Measurements from ENCODE around the gene BICRA.
A peak's percentile ranks its signal among the peaks of the same experiment; 100 is the strongest.
"Not testable (repeated sequence)": the region's sequence is repeated elsewhere in the genome, so short reads cannot be mapped to it uniquely, and the experiment has no call there.

Gene BICRA

DNA sequence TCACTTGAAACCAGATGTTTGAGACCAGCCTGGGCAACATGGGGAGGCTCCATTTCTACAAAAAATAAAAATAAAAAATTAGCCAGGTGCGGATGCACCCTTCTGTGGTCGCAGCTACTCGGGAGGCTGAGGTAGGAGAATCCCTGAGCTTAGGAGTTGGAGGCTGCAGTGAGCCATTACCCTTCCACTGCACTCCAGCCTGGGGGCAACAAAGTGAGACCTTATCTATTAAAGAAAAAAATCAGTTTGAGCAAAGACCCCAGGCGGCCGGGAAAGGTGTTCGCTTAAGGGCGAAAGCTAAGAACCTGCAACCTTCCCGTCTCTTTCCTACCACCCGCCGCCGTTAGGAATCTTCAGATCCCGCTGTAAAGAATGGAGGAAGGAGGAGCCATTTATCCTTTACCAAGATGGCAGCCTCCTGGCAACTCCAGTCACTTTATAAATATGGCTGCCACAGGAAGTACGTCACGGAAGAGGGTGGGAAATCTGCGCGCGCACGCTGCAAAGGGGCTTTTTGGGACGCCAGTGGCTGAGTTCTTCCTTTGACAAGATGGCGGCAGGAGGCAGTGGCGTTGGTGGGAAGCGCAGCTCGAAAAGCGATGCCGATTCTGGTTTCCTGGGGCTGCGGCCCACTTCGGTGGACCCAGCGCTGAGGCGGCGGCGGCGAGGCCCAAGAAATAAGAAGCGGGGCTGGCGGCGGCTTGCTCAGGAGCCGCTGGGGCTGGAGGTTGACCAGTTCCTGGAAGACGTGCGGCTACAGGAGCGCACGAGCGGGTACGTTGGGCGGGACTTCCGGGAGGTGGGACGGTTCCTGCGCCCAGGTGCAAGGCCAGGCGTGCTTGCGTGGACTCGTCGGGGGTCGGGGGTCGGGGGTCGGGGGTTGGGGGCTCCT is 136.3 kb downstream of the BICRA start, which contains the start of gene NOP53:
NOP53 (plus strand) TSS at position 537 of the 892 bp plus-strand sequence; CDS start at position 551, 14 bp downstream.
- peak within 1 kb of the TSS; percentile 99 for H3K4me3 ChIP-seq (ENCODE audit: low read depth, low read length)
- peak within 1 kb of the TSS; percentile 90 for H2AFZ ChIP-seq
- TF ChIP-seq, protein P1, sequence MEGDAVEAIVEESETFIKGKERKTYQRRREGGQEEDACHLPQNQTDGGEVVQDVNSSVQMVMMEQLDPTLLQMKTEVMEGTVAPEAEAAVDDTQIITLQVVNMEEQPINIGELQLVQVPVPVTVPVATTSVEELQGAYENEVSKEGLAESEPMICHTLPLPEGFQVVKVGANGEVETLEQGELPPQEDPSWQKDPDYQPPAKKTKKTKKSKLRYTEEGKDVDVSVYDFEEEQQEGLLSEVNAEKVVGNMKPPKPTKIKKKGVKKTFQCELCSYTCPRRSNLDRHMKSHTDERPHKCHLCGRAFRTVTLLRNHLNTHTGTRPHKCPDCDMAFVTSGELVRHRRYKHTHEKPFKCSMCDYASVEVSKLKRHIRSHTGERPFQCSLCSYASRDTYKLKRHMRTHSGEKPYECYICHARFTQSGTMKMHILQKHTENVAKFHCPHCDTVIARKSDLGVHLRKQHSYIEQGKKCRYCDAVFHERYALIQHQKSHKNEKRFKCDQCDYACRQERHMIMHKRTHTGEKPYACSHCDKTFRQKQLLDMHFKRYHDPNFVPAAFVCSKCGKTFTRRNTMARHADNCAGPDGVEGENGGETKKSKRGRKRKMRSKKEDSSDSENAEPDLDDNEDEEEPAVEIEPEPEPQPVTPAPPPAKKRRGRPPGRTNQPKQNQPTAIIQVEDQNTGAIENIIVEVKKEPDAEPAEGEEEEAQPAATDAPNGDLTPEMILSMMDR (IDR thresholded peaks at IDR 0.05), result no peak
- no peaks in the 10 kb centered on the region for H3K36me3 ChIP-seq (ENCODE audit: control insufficient read depth, insufficient read depth, low read length)
- peak within 1 kb of the TSS; percentile 98 for H3K4me2 ChIP-seq (ENCODE audit: low read length)
- peak within 1 kb of the TSS; percentile 94 for H3K9ac ChIP-seq
- H3K79me2 ChIP-seq, result peaks cover 15% of the 10 kb centered on the region
- peaks cover 8% of the 10 kb centered on the region for H3K4me1 ChIP-seq
- H3K27me3 ChIP-seq (ENCODE audit: control insufficient read depth, insufficient read depth, low read length), result no peaks in the 10 kb centered on the region
- peak within 1 kb of the TSS; percentile 98 for H3K27ac ChIP-seq
- no peaks in the 10 kb centered on the region for H3K9me3 ChIP-seq (ENCODE audit: control insufficient read depth, low read length)

DNA sequence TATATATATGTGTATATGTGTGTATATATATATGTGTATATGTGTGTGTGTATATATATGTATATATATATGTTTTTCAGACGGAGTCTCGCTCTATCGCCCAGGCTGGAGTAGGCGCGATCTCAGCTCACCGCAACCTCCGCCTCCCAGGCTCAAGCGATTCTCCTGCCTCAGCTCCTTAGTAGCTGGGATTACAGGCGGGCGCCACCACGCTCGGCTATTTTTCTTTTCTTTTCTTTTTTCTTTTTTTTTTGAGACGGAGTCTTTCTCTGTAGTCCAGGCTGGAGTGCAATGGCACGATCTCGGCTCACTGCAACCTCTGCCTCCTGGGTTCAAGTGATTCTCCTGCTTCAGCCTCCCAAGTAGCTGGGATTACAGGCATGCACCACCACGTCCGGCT is 137.2 kb downstream of the BICRA start:
- peak overlapping the region; percentile 31 for H2AFZ ChIP-seq
- H3K27ac ChIP-seq; H3K4me1 ChIP-seq; H3K27me3 ChIP-seq (ENCODE audit: control insufficient read depth, insufficient read depth, low read length); H3K9me3 ChIP-seq (ENCODE audit: control insufficient read depth, low read length); H3K36me3 ChIP-seq (ENCODE audit: control insufficient read depth, insufficient read depth, low read length); H3K9ac ChIP-seq: not testable (repeated sequence)
- H3K79me2 ChIP-seq, result peaks cover 15% of the 10 kb centered on the region
- peak overlapping the region; percentile 99 for H3K4me3 ChIP-seq (ENCODE audit: low read depth, low read length)
- H3K4me2 ChIP-seq (ENCODE audit: low read length), result peak overlapping the region; percentile 98

DNA sequence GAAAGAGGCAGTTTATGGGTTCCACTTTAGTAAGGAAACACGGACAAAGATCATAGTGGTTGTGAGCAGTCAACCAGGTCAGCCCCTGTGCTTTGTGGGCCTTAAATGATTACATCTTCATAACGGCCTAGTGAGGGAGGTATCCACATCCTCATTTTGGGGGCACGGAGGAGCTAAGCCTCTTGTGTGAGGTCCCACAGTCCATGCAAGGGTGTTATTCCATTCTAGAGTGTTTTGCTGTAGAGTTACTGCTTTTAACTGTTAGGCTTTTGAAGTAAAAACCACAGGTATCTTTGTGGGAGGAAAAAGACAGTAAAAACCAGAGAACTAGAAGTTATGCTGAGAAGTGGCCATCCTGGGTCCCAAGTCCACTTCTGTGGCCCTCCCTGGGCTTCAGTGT is 140.4 kb downstream of the BICRA start:
- TF ChIP-seq, protein P1 (IDR thresholded peaks at IDR 0.05), result no peak
- Histone ChIP-seq H3K27me3 (ENCODE audit: control insufficient read depth, insufficient read depth, low read length) (no peaks in the 10 kb centered on the region), H3K4me1 (peaks cover 4% of the 10 kb centered on the region), H3K79me2 (peaks cover 15% of the 10 kb centered on the region), H3K4me3 (ENCODE audit: low read depth, low read length) (no peak overlapping the region), H3K36me3 (ENCODE audit: control insufficient read depth, insufficient read depth, low read length) (no peaks in the 10 kb centered on the region), H3K9me3 (ENCODE audit: control insufficient read depth, low read length) (no peaks in the 10 kb centered on the region), H3K9ac (no peak overlapping the region), H3K27ac (no peak overlapping the region), H3K4me2 (ENCODE audit: low read length) (no peak overlapping the region), H2AFZ (no peak overlapping the region)

DNA sequence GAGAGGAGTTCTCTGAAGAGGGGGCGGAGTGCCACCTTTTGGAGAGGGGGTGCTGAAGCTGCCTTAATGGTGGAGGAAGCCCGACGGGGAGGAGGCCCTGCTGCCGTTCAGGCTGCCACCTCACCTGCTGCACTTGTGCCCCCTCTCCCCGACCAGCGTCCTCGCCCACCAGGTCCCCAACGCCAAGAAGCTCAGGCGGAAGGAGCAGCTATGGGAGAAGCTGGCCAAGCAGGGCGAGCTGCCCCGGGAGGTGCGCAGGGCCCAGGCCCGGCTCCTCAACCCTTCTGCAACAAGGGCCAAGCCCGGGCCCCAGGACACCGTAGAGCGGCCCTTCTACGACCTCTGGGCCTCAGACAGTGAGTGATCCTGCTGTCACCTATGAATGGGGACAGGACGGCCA is 141.8 kb downstream of the BICRA start:
- no peaks in the 10 kb centered on the region for H3K27me3 ChIP-seq (ENCODE audit: control insufficient read depth, insufficient read depth, low read length)
- peaks cover 15% of the 10 kb centered on the region for H3K79me2 ChIP-seq
- H3K36me3 ChIP-seq (ENCODE audit: control insufficient read depth, insufficient read depth, low read length), result no peaks in the 10 kb centered on the region
- no peak overlapping the region for H3K4me3 ChIP-seq (ENCODE audit: low read depth, low read length)
- no peaks in the 10 kb centered on the region for H3K4me1 ChIP-seq
- no peak overlapping the region for H2AFZ ChIP-seq
- H3K4me2 ChIP-seq (ENCODE audit: low read length), result no peak overlapping the region
- no peak overlapping the region for H3K27ac ChIP-seq
- TF ChIP-seq, protein P1 (IDR thresholded peaks at IDR 0.05), result no peak
- no peak overlapping the region for H3K9ac ChIP-seq
- H3K9me3 ChIP-seq (ENCODE audit: control insufficient read depth, low read length), result no peaks in the 10 kb centered on the region

DNA sequence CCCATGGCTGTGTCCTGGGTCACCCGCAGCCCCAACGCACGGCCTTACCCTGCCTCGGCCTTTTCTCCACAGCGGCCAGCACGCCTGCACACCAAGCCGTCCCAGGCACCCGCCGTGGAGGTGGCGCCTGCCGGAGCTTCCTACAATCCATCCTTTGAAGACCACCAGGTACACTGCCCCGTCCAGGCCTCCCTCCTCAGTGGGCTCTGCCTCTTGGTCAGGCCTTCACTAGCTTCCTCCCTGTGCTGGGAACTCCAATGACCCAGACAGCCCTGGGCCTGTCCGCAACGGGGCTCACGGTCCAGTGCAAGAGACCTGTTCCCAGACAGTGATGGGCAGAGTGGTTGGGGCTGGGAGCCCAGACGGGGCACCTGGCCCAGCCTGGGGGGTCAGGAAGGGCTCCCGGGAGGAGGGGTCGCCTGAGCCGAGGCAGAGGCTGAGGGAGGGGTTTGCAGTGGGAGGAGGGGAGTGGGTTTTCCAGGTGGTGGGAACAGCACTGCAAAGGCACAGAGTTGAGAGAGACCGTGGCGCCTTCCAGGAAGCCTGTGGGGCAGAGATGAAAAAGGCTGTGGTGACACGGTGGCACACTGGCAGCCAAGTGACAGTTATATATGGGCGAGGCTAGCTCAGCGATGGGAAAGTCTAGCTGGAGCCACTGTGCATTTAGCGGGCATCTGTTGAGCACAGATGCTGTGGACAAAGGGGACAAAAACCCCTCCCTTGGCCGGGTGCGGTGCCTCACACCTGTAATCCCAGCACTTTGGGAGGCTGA is 143.7 kb downstream of the BICRA start:
- TF ChIP-seq, protein P1 (IDR thresholded peaks at IDR 0.05), result no peak
- no peak overlapping the region for H3K9ac ChIP-seq
- no peak overlapping the region for H3K4me2 ChIP-seq (ENCODE audit: low read length)
- H2AFZ ChIP-seq, result no peak overlapping the region
- H3K9me3 ChIP-seq (ENCODE audit: control insufficient read depth, low read length), result no peaks in the 10 kb centered on the region
- peaks cover 5% of the 10 kb centered on the region for H3K79me2 ChIP-seq
- H3K4me3 ChIP-seq (ENCODE audit: low read depth, low read length), result no peak overlapping the region
- no peaks in the 10 kb centered on the region for H3K4me1 ChIP-seq
- H3K27me3 ChIP-seq (ENCODE audit: control insufficient read depth, insufficient read depth, low read length), result no peaks in the 10 kb centered on the region
- H3K27ac ChIP-seq, result no peak overlapping the region
- H3K36me3 ChIP-seq (ENCODE audit: control insufficient read depth, insufficient read depth, low read length), result no peaks in the 10 kb centered on the region
